ENCODE data around the gene C19orf25. TPM values are rescaled to one million over a fixed set of nuclear protein-coding genes. Genes with fewer than 3 reads are reported as not detected.
A peak's percentile ranks its signal among the peaks of the same experiment; 100 is the strongest.

The C19orf25 gene
- total RNA-seq, 1 donor = 30.0 TPM

GRCh38 chr19:1473085-1473851 lies 5.7 kb downstream of the C19orf25 start:
- Histone ChIP-seq H3K27ac (ENCODE audit: low read depth, low read length) (no peak overlapping the region), H4K20me1 (ENCODE audit: insufficient read depth, low read length) (peaks cover 70% of the 10 kb centered on the region), H3K36me3 (ENCODE audit: insufficient read depth, low read length) (peaks cover 4% of the 10 kb centered on the region), H3K79me2 (ENCODE audit: insufficient read depth, low read length) (peaks cover 14% of the 10 kb centered on the region), H3K4me2 (ENCODE audit: insufficient read depth, low read length) (no peak overlapping the region), H3K9me3 (ENCODE audit: low read depth, low read length) (no peaks in the 10 kb centered on the region), H3K4me1 (ENCODE audit: insufficient read depth, low read length) (peaks cover 4% of the 10 kb centered on the region), H3K4me3 (ENCODE audit: insufficient read depth, low read length) (no peak overlapping the region), H3K27me3 (ENCODE audit: insufficient read depth, low read length) (peaks cover 44% of the 10 kb centered on the region), H2AFZ (ENCODE audit: low read length) (no peak overlapping the region)
- no peak for DNase-seq (ENCODE audit: insufficient read length, low spot score, missing footprints)
- TF ChIP-seq, protein P1, sequence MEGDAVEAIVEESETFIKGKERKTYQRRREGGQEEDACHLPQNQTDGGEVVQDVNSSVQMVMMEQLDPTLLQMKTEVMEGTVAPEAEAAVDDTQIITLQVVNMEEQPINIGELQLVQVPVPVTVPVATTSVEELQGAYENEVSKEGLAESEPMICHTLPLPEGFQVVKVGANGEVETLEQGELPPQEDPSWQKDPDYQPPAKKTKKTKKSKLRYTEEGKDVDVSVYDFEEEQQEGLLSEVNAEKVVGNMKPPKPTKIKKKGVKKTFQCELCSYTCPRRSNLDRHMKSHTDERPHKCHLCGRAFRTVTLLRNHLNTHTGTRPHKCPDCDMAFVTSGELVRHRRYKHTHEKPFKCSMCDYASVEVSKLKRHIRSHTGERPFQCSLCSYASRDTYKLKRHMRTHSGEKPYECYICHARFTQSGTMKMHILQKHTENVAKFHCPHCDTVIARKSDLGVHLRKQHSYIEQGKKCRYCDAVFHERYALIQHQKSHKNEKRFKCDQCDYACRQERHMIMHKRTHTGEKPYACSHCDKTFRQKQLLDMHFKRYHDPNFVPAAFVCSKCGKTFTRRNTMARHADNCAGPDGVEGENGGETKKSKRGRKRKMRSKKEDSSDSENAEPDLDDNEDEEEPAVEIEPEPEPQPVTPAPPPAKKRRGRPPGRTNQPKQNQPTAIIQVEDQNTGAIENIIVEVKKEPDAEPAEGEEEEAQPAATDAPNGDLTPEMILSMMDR (IDR thresholded peaks at IDR 0.05; ENCODE audit: extremely low read depth, low read depth, low read length) = no peak

DNA sequence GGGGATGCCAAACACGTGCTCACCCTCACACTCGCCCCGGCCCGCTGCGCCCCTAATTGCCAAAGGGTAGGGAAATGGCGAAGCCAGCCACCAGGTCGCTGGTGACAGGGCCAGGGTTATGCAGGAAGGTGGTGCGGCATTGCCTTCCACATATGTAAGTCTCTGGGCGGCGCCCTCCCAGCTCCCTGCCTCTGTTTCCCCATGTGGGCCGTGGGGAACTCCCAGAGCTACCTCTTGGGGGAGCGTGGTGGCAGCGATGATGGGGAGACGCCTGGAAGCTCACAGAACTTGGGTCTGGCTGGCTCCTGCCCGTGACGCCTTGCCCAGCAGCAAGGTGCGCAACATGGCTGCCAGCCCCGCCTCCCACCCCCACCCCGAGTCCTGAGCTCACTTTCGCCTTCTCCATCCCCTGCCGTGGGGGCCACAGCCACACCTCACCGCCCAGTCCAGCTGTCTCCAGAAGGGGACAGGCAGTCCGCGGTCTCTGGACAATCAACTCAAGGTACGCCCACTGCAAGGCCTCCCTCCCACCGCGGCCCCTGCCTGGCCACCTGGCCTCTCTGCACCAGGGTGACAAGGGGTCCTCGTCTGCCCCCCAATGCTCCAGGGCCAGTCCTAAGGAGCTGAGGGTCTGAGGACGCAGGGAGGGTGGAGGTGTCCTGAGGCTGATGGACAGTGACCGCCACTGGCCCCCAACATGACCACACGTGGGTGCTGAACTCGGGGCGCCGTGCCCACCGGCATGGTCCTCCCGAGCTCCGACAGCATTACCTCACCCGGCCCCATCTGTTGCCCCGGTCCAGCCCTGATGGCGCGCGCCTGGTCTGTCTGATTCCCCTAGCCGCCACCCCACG lies 6.6 kb downstream of the C19orf25 start:
- DNase-seq (ENCODE audit: insufficient read length, low spot score, missing footprints) = no peak
- no peaks in the 10 kb centered on the region for H3K9me3 ChIP-seq (ENCODE audit: low read depth, low read length)
- TF ChIP-seq, protein P1 (IDR thresholded peaks at IDR 0.05; ENCODE audit: extremely low read depth, low read depth, low read length) = no peak

GRCh38 chr19:1471515-1472160 lies 7.4 kb downstream of the C19orf25 start:
- H3K4me1 ChIP-seq (ENCODE audit: insufficient read depth, low read length) = no peaks in the 10 kb centered on the region
- no peak overlapping the region for H3K4me3 ChIP-seq (ENCODE audit: insufficient read depth, low read length)
- no peaks in the 10 kb centered on the region for H3K9me3 ChIP-seq (ENCODE audit: low read depth, low read length)
- no peak overlapping the region for H2AFZ ChIP-seq (ENCODE audit: low read length)
- H3K27ac ChIP-seq (ENCODE audit: low read depth, low read length) = no peak overlapping the region
- H3K79me2 ChIP-seq (ENCODE audit: insufficient read depth, low read length) = peaks cover 4% of the 10 kb centered on the region
- TF ChIP-seq, protein P1 (IDR thresholded peaks at IDR 0.05; ENCODE audit: extremely low read depth, low read depth, low read length) = no peak
- no peak overlapping the region for H3K4me2 ChIP-seq (ENCODE audit: insufficient read depth, low read length)
- no peaks in the 10 kb centered on the region for H3K36me3 ChIP-seq (ENCODE audit: insufficient read depth, low read length)
- H3K27me3 ChIP-seq (ENCODE audit: insufficient read depth, low read length) = peaks cover 61% of the 10 kb centered on the region
- peaks cover 69% of the 10 kb centered on the region for H4K20me1 ChIP-seq (ENCODE audit: insufficient read depth, low read length)
- peak; percentile 96 for DNase-seq (ENCODE audit: insufficient read length, low spot score, missing footprints)

More for the DNA sequence above, 6.6 kb downstream of the C19orf25 start:
- no peak overlapping the region for H3K4me3 ChIP-seq (ENCODE audit: insufficient read depth, low read length)
- H3K27me3 ChIP-seq (ENCODE audit: insufficient read depth, low read length) = peaks cover 52% of the 10 kb centered on the region
- H3K4me1 ChIP-seq (ENCODE audit: insufficient read depth, low read length) = no peaks in the 10 kb centered on the region
- H3K4me2 ChIP-seq (ENCODE audit: insufficient read depth, low read length) = no peak overlapping the region
- H4K20me1 ChIP-seq (ENCODE audit: insufficient read depth, low read length) = peaks cover 71% of the 10 kb centered on the region
- peaks cover 4% of the 10 kb centered on the region for H3K36me3 ChIP-seq (ENCODE audit: insufficient read depth, low read length)
- peaks cover 8% of the 10 kb centered on the region for H3K79me2 ChIP-seq (ENCODE audit: insufficient read depth, low read length)
- no peak overlapping the region for H3K27ac ChIP-seq (ENCODE audit: low read depth, low read length)
- H2AFZ ChIP-seq (ENCODE audit: low read length) = no peak overlapping the region
